Colonic mucosa (tissue), 4 donors: ENCODE results near the gene EPHB4. TPM values are rescaled to one million over a fixed set of nuclear protein-coding genes. Genes with fewer than 3 reads are reported as not detected.
A peak's percentile ranks its signal among the peaks of the same experiment; 100 is the strongest.

Experiments used
- DNase-seq: peaks from one replicate; pipeline ENCODE4 v3.0.0-alpha.2; 2020
- H3K27ac ChIP-seq: fragments of 200-600 bp; one replicate; pipeline ENCODE4 v1.8.0; 2021
- H3K27me3 ChIP-seq: fragments of 200-600 bp; one replicate; pipeline ENCODE4 v1.8.0; 2021
- H3K36me3 ChIP-seq: fragments of 200-600 bp; one replicate; pipeline ENCODE4 v1.8.0; 2021
- H3K4me1 ChIP-seq: fragments of 200-600 bp; one replicate; pipeline ENCODE4 v1.8.0; 2021; ENCODE audit warnings: mild to moderate bottlenecking
- H3K4me3 ChIP-seq: fragments of 200-600 bp; one replicate; pipeline ENCODE4 v1.8.0; 2021
- H3K9ac ChIP-seq, 2 donors: one replicate each; pipeline ENCODE4 v1.7.0; 2013; ENCODE audit warnings: control low read depth in 2 of 2, low read depth in 2 of 2, low read length in 2 of 2
- H3K9me3 ChIP-seq: fragments of 200-600 bp; one replicate; pipeline ENCODE4 v1.8.0; 2021
- intact Hi-C: fragments of 100-400 bp; cut with DNase I; formaldehyde crosslinking; loops from one replicate; pipeline ENCODE4 v1.14.1; 2022
- total RNA-seq, 2 donors: library from RNA; stranded (reverse); fragmentation: NEBNext Ultra II Directional in 1 of 2; extraction: Animal tissue kit (Norgen Biotek cat#: 25700) in 1 of 2; gene quantifications; one replicate each; pipeline ENCODE4 v1.2.1, GENCODE V29; 2021
- TF ChIP-seq, protein P1 (sequence below): fragments of 200-600 bp; IDR thresholded peaks from one replicate; pipeline ENCODE4 v1.8.0; 2022; ENCODE audit warnings: antibody characterized with exemption, mild to moderate bottlenecking
- donor health status: healthy.
- donor health status: DM: no; HTN: no; CAD: no.
- donor health status: DM: no; HTN: no; CAD: no.

Gene EPHB4
- 10 to 100 TPM; 43.1 to 75.9 TPM for total RNA-seq

DNA sequence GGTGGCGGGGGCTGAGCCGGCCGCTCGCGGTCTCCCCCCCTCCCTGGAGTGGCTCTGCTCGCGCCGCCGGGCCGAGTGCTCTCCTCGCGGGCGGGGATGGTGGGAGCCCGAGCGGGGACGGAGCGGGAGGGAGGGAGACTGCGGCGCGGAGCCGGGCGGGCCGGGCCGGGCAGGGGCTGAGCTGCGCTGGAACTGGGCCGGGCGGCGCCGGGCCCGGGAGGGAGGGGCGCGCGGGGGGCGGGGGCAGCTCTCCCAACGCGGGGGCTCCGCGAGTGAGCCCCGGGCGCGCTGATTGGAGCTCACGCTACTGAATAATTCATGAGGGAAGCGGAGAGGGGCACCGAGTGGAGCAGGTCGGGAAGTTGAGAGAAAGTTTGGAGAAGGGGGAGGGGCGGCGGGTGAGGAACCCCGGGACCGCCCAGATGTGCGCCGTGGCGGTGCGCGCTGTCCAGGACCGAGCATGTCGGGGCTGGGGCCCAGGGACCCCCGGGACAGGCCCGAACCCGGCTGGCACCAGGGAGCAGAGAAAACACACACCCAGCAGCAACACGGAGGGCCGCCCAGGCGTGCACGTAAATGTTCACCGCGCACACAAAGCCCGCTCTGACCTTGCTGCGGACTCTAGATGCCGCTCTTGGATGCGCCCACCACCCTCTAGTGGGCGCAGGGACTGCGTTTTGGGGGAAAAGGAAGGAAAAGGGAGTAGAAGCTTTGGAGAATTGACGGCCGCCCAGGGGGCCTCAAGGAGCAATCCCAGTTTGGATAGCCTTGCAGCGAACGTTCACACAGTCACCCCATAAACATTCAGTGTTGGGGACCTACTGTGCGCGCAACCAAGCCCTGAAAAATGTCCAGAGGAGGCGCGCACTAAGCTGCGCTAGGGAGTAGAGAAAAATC is at the start of gene EPHB4:
TSS of gene EPHB4 (minus strand) at position 194 of the 897 bp plus-strand sequence. CDS start 493 bp downstream, outside the sequence.
- H3K27ac ChIP-seq = peak within 1 kb of the TSS; percentile 60
- H3K4me3 ChIP-seq = peak within 1 kb of the TSS; percentile 58
- peak; percentile 93 for DNase-seq
- TF ChIP-seq, protein P1, sequence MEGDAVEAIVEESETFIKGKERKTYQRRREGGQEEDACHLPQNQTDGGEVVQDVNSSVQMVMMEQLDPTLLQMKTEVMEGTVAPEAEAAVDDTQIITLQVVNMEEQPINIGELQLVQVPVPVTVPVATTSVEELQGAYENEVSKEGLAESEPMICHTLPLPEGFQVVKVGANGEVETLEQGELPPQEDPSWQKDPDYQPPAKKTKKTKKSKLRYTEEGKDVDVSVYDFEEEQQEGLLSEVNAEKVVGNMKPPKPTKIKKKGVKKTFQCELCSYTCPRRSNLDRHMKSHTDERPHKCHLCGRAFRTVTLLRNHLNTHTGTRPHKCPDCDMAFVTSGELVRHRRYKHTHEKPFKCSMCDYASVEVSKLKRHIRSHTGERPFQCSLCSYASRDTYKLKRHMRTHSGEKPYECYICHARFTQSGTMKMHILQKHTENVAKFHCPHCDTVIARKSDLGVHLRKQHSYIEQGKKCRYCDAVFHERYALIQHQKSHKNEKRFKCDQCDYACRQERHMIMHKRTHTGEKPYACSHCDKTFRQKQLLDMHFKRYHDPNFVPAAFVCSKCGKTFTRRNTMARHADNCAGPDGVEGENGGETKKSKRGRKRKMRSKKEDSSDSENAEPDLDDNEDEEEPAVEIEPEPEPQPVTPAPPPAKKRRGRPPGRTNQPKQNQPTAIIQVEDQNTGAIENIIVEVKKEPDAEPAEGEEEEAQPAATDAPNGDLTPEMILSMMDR = no peak
- intact Hi-C loops = no loop called here
- H3K9me3 ChIP-seq = no peaks in the 10 kb centered on the region
- H3K9ac ChIP-seq = peak within 1 kb of the TSS; percentile 64 to 84
- no peaks in the 10 kb centered on the region for H3K27me3 ChIP-seq
- H3K36me3 ChIP-seq = no peaks in the 10 kb centered on the region
- H3K4me1 ChIP-seq = no peaks in the 10 kb centered on the region

DNA sequence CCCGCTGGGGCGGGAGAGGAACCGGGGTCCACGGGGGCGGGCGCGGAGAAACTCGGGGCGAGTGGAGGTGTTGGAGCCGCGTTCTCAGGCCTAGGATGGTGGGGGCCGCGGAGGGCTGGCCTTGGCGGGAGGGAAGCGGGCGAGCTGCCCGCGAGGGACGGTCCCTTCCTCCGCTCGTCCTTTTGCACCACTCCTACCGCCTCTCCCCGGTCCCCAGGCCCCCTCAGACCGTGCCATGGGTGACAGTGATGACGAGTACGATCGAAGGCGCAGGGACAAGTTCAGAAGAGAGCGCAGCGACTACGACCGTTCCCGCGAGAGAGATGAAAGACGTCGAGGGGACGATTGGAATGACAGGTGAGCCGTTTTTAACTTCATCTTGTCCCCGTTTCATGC is 48.0 kb upstream of the EPHB4 start:
- peaks cover 17% of the 10 kb centered on the region for H3K4me1 ChIP-seq
- H3K27me3 ChIP-seq = no peaks in the 10 kb centered on the region
- H3K4me3 ChIP-seq = peak overlapping the region; percentile 66
- no peaks in the 10 kb centered on the region for H3K9me3 ChIP-seq
- peak overlapping the region; percentile 71 to 94 for H3K9ac ChIP-seq
- peak overlapping the region; percentile 92 for H3K27ac ChIP-seq
- intact Hi-C loops = no loop called here
- no peak for DNase-seq
- no peaks in the 10 kb centered on the region for H3K36me3 ChIP-seq
- TF ChIP-seq, protein P1 = no peak

DNA sequence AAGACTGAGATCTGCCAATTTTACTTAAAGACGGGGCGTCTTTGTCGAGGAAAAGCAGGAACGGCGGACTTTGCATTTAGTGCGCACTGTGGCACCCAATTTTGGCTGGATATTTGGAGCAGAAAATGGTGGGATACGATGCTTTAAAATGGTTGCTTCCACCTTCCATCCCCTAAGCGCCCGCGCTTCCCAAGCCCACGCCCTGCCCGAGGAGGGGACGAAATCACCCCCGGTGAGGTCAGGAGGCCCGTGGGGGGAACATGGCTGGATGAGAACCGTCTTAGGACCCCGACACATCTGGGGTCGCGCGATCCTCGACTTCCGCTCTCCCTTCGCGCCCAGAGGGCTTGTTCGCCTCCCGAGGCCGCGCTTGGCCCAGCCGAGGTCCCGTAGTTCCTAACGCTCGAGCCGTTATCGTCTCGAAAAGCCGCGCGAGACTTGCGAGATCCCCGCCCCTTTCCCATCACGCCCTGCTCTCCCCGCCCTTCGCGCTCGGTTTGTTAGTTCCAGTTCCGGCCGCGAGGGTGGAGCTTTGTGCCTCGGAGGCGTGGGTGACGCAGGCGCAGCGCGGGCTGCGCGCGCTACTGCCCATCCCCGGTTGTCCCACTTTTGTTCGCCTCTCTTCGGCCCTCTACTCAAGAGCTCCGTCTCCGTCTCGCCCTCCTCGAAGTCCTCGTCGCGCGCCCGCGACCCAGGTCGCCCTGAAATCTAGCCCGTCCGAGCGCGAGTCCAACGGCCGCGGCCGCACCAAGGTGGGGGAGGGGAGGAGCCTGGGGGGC is 47.4 kb upstream of the EPHB4 start, which contains the start of gene SRRT:
TSS of gene SRRT (plus strand) at position 527 of the 779 bp plus-strand sequence. CDS start 488 bp downstream, outside the sequence.
- peak within 1 kb of the TSS; percentile 66 for H3K4me3 ChIP-seq
- no peaks in the 10 kb centered on the region for H3K9me3 ChIP-seq
- intact Hi-C loops = no loop called here
- peak; percentile 99 for DNase-seq
- H3K27me3 ChIP-seq = no peaks in the 10 kb centered on the region
- peaks cover 17% of the 10 kb centered on the region for H3K4me1 ChIP-seq
- H3K27ac ChIP-seq = peak within 1 kb of the TSS; percentile 92
- H3K36me3 ChIP-seq = no peaks in the 10 kb centered on the region
- TF ChIP-seq, protein P1 = peak; percentile 23
- peak within 1 kb of the TSS; percentile 94 to 96 for H3K9ac ChIP-seq

DNA sequence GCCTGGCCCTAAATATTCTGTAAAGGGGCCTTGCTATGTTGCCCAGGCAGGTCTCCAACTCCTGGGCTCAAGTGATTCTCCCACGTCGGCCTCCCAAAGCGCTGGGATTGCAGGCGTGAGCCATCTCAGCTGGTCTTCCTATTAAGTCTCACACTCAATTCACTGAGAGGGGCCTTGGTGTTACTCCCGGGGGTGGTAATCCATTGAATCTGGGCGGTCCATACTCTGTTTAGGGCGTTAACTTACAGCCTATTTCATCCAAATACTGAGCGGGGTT is 46.9 kb upstream of the EPHB4 start:
- H3K4me3 ChIP-seq = peak overlapping the region; percentile 66
- intact Hi-C loops = no loop called here
- peak overlapping the region; percentile 92 for H3K27ac ChIP-seq
- no peaks in the 10 kb centered on the region for H3K36me3 ChIP-seq
- H3K27me3 ChIP-seq = no peaks in the 10 kb centered on the region
- peaks cover 17% of the 10 kb centered on the region for H3K4me1 ChIP-seq
- peak overlapping the region; percentile 94 to 96 for H3K9ac ChIP-seq
- TF ChIP-seq, protein P1 = no peak
- no peaks in the 10 kb centered on the region for H3K9me3 ChIP-seq
- DNase-seq = no peak

DNA sequence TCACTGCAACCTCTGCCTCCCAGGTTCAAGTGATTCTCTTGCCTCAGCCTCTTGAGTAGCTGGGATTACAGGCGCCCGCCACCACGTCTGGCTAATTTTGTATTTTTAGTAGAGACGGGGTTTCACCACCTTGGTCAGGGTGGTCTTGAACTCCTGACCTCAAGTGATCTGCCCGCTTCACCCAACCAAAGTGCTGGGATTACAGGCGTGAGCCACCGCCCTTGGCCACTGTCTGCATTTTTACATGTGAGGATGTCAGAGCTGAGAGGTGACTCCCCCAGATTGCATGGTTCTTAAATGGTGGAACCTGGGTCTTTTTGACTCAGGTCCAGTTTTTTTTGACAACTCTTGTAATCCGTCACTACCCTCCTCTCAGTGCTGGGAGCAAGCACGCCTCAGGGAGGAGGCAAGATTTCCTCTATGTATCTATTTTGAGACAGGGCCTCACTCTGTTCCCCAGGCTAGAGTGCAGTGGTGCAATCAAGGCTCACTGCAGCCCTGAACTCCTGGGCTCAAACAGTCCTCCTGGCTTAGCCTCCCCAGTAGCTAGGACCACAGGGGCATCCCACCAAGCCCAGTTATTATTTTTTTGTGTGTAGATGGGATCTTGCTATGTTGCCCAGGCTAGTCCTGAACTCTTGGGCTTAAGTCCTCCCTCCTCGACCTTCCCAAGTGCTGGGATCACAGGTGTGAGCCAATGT is 46.4 kb upstream of the EPHB4 start:
- peak overlapping the region; percentile 94 to 96 for H3K9ac ChIP-seq

More for the DNA sequence above, 46.4 kb upstream of the EPHB4 start:
- peak overlapping the region; percentile 92 for H3K27ac ChIP-seq
- TF ChIP-seq, protein P1 = no peak
- peak overlapping the region; percentile 66 for H3K4me3 ChIP-seq
- no peaks in the 10 kb centered on the region for H3K36me3 ChIP-seq
- peaks cover 17% of the 10 kb centered on the region for H3K4me1 ChIP-seq
- intact Hi-C loops = no loop called here
- H3K27me3 ChIP-seq = no peaks in the 10 kb centered on the region
- DNase-seq = no peak
- H3K9me3 ChIP-seq = no peaks in the 10 kb centered on the region
